Measurements from ENCODE around the gene ACSM6.

ACSM6 gene

GRCh38 chr10:95211606-95212279 lies 17.7 kb downstream of the ACSM6 start:
- TF ChIP-seq POLR2AphosphoS5 (IDR thresholded peaks at IDR 0.05; ENCODE audit: low read depth, low read length): no peak

- TF ChIP-seq POLR2AphosphoS5 (IDR thresholded peaks at IDR 0.05; ENCODE audit: low read depth, low read length) (no peak), TAF1 (IDR thresholded peaks at IDR 0.05; ENCODE audit: borderline replicate concordance, insufficient read depth, low read length) (no peak), SIN3A (IDR thresholded peaks at IDR 0.05; ENCODE audit: borderline replicate concordance, insufficient read depth, low read length) (no peak)
Measured at GRCh38 chr10:95214369-95214768, 20.3 kb downstream of the ACSM6 start.

GRCh38 chr10:95214793-95215192 lies 20.8 kb downstream of the ACSM6 start:
- no peak for TF ChIP-seq FOXP2 (optimal IDR thresholded peaks at IDR 0.05; ENCODE audit: borderline replicate concordance, extremely low read depth, extremely low read length, insufficient read depth)
- no peak for TF ChIP-seq SIN3A (IDR thresholded peaks at IDR 0.05; ENCODE audit: borderline replicate concordance, insufficient read depth, low read length)
- TF ChIP-seq REST (IDR thresholded peaks at IDR 0.05; ENCODE audit: insufficient read depth in 1 of 2, low read depth in 2 of 2, low read length in 2 of 2): no peak
- no peak for TF ChIP-seq TAF1 (IDR thresholded peaks at IDR 0.05; ENCODE audit: borderline replicate concordance, insufficient read depth, low read length)
- TF ChIP-seq POLR2AphosphoS5 (IDR thresholded peaks at IDR 0.05; ENCODE audit: low read depth, low read length): no peak

- no peak for TF ChIP-seq FOXP2 (optimal IDR thresholded peaks at IDR 0.05; ENCODE audit: borderline replicate concordance, extremely low read depth, extremely low read length, insufficient read depth)
- TF ChIP-seq TAF1 (IDR thresholded peaks at IDR 0.05; ENCODE audit: borderline replicate concordance, insufficient read depth, low read length): no peak
- no peak for TF ChIP-seq SIN3A (IDR thresholded peaks at IDR 0.05; ENCODE audit: borderline replicate concordance, insufficient read depth, low read length)
- TF ChIP-seq POLR2AphosphoS5 (IDR thresholded peaks at IDR 0.05; ENCODE audit: low read depth, low read length): no peak
- TF ChIP-seq REST (IDR thresholded peaks at IDR 0.05; ENCODE audit: insufficient read depth in 1 of 2, low read depth in 2 of 2, low read length in 2 of 2): no peak
Measured at GRCh38 chr10:95217476-95217875, 23.4 kb downstream of the ACSM6 start.

- TF ChIP-seq REST (IDR thresholded peaks at IDR 0.05; ENCODE audit: insufficient read depth in 1 of 2, low read depth in 2 of 2, low read length in 2 of 2) (no peak), TAF1 (IDR thresholded peaks at IDR 0.05; ENCODE audit: borderline replicate concordance, insufficient read depth, low read length) (no peak), POLR2AphosphoS5 (IDR thresholded peaks at IDR 0.05; ENCODE audit: low read depth, low read length) (no peak)
Measured at GRCh38 chr10:95220539-95220938, 26.5 kb downstream of the ACSM6 start.

GRCh38 chr10:95221124-95221523 lies 27.1 kb downstream of the ACSM6 start:
- TF ChIP-seq POLR2AphosphoS5 (IDR thresholded peaks at IDR 0.05; ENCODE audit: low read depth, low read length): no peak
- no peak for TF ChIP-seq FOXP2 (optimal IDR thresholded peaks at IDR 0.05; ENCODE audit: borderline replicate concordance, extremely low read depth, extremely low read length, insufficient read depth)
- no peak for TF ChIP-seq TAF1 (IDR thresholded peaks at IDR 0.05; ENCODE audit: borderline replicate concordance, insufficient read depth, low read length)
- no peak for TF ChIP-seq REST (IDR thresholded peaks at IDR 0.05; ENCODE audit: insufficient read depth in 1 of 2, low read depth in 2 of 2, low read length in 2 of 2)
- no peak for TF ChIP-seq SIN3A (IDR thresholded peaks at IDR 0.05; ENCODE audit: borderline replicate concordance, insufficient read depth, low read length)
